ENCODE measurements around the gene MORN1. TPM values are rescaled to one million over a fixed set of nuclear protein-coding genes. Genes with fewer than 3 reads are reported as not detected.

MORN1 gene
- total and polyA plus RNA-seq, 2 of the 8 experiments (the other 6 are each of a cell fraction or from before 2014, with no cell fraction given): 5.0 to 9.1 TPM

- TF ChIP-seq KDM4A (IDR thresholded peaks at IDR 0.05; ENCODE audit: low read depth, low read length, severe bottlenecking) (no peak), SP2 (IDR thresholded peaks at IDR 0.05; ENCODE audit: low read length) (no peak), CREB1 (IDR thresholded peaks at IDR 0.05) (no peak), POU5F1 (IDR thresholded peaks at IDR 0.05; ENCODE audit: low read depth, low read length) (no peak), RAD21 (IDR thresholded peaks at IDR 0.05 in 1 of 2, conservative IDR thresholded peaks at IDR 0.05 in 1 of 2; ENCODE audit: low read depth in 2 of 2, low read length in 2 of 2) (peak; percentile 89 to 97), CTCF (IDR thresholded peaks at IDR 0.05; ENCODE audit: control extremely low read depth in 1 of 3, insufficient read depth in 1 of 3, low read depth in 1 of 3, low read length in 3 of 3) (peak in 2 of 3 experiments; percentile 83 to 85; a peak in 3 of 4 replicates), NRF1 (IDR thresholded peaks at IDR 0.05; ENCODE audit: low read depth, low read length) (no peak), PHF8 (conservative IDR thresholded peaks at IDR 0.05; ENCODE audit: low read depth, low read length) (no peak), SIN3A (conservative IDR thresholded peaks at IDR 0.05 in 1 of 2, IDR thresholded peaks at IDR 0.05 in 1 of 2; ENCODE audit: low read depth in 1 of 2, low read length in 2 of 2) (no peak), GABPA (IDR thresholded peaks at IDR 0.05; ENCODE audit: borderline replicate concordance, insufficient read depth, low read length) (peak; percentile 52; the same call in 1 of the 2 replicates), SRF (IDR thresholded peaks at IDR 0.05; ENCODE audit: low read depth, low read length) (no peak), SUZ12 (IDR thresholded peaks at IDR 0.05; ENCODE audit: low read length) (no peak), TEAD4 (IDR thresholded peaks at IDR 0.05; ENCODE audit: low read depth, low read length) (no peak)
- TF ChIP-seq, protein P1, sequence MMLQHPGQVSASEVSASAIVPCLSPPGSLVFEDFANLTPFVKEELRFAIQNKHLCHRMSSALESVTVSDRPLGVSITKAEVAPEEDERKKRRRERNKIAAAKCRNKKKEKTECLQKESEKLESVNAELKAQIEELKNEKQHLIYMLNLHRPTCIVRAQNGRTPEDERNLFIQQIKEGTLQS (IDR thresholded peaks at IDR 0.05; ENCODE audit: insufficient read depth, low read depth, low read length): 0 out of 2 replicates have a peak, but pooled peaks have one; percentile 12
These were observed 23.1 kb upstream of the MORN1 start (continued) for GRCh38 chr1:2414297-2414958.

All from H1 (cell line).